Lower lobe of right lung (tissue), 2 donors: ENCODE measurements around the gene GFI1. TPM values are rescaled to one million over a fixed set of nuclear protein-coding genes. Genes with fewer than 3 reads are reported as not detected.
A peak's percentile ranks its signal among the peaks of the same experiment; 100 is the strongest.

Source experiments
- ATAC-seq, 2 donors: fragments of 200-7000 bp; cut with Tn5 transposase; one replicate each; pipeline ENCODE4 v1.9.1; 2020 to 2022; ENCODE audit warnings: mild to moderate bottlenecking in 2 of 2, moderate library complexity in 2 of 2
- DNase-seq: peaks from one replicate; pipeline ENCODE4 v3.0.0-alpha.2; 2020
- H3K27ac ChIP-seq: fragments of 200-600 bp; one replicate; pipeline ENCODE4 v1.8.0; 2022
- H3K27me3 ChIP-seq: fragments of 200-600 bp; one replicate; pipeline ENCODE4 v1.8.0; 2022; ENCODE audit warnings: low read depth
- H3K36me3 ChIP-seq: fragments of 200-600 bp; one replicate; pipeline ENCODE4 v1.8.0; 2022; ENCODE audit warnings: mild to moderate bottlenecking
- H3K4me1 ChIP-seq: fragments of 200-600 bp; one replicate; pipeline ENCODE4 v1.8.0; 2022
- H3K4me3 ChIP-seq: fragments of 200-600 bp; one replicate; pipeline ENCODE4 v1.8.0; 2022; ENCODE audit warnings: mild to moderate bottlenecking
- H3K9me3 ChIP-seq: fragments of 200-600 bp; one replicate; pipeline ENCODE4 v1.8.0; 2022
- intact Hi-C: fragments of 100-400 bp; cut with DNase I; formaldehyde crosslinking; loops from one replicate; pipeline ENCODE4 v1.11.0; 2022
- total RNA-seq: library from RNA; stranded (reverse); fragmentation: NEBNext Ultra II Directional; extraction: Animal tissue kit (Norgen Biotek cat#: 25700); gene quantifications from one replicate; pipeline ENCODE4 v1.2.1, GENCODE V29; 2021
- TF ChIP-seq, protein P1 (sequence below): fragments of 200-600 bp; IDR thresholded peaks from one replicate; pipeline ENCODE4 v1.8.0; 2022; ENCODE audit warnings: antibody characterized with exemption, mild to moderate bottlenecking
- donor health status: DM: no; HTN: yes; CAD: no; lungs with severe emphysema.

GFI1 gene
- total RNA-seq, 1 donor from 2014 or later: 3.3 TPM

DNA sequence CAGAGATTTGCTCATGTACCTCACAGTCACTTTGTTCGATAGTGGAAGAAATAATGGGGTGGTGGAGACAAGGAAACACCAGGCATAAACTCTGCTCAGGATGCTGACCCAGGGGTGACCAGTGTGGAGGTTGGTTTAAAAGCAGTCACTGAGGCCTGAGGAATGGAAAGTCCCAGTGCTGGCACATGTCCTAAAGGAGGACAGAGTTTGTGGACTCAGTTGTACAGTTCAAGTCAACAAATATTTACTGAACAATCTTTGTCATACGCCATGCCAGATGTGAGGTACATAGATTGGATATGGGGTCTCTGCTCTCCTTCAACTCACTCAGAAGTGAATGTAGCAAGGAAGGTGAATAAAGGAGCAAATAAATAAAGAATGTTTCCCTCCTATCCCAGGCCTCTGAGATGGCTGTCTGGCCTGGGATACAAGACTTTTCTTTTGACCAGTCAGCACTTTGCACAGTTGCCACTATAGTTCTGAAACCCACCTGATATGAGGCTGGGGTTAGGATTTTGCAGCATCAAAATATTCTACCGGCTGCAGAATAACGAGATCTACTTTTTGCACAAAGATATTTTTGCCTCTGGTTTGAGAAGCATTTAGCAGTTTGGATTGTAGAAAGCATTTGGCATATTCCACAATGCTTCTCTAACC is 7.9 kb upstream of the GFI1 start:
- TF ChIP-seq, protein P1, sequence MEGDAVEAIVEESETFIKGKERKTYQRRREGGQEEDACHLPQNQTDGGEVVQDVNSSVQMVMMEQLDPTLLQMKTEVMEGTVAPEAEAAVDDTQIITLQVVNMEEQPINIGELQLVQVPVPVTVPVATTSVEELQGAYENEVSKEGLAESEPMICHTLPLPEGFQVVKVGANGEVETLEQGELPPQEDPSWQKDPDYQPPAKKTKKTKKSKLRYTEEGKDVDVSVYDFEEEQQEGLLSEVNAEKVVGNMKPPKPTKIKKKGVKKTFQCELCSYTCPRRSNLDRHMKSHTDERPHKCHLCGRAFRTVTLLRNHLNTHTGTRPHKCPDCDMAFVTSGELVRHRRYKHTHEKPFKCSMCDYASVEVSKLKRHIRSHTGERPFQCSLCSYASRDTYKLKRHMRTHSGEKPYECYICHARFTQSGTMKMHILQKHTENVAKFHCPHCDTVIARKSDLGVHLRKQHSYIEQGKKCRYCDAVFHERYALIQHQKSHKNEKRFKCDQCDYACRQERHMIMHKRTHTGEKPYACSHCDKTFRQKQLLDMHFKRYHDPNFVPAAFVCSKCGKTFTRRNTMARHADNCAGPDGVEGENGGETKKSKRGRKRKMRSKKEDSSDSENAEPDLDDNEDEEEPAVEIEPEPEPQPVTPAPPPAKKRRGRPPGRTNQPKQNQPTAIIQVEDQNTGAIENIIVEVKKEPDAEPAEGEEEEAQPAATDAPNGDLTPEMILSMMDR: no peak
- Histone ChIP-seq H3K9me3 (no peaks in the 10 kb centered on the region), H3K27ac (no peak overlapping the region), H3K4me1 (no peaks in the 10 kb centered on the region), H3K4me3 (no peak overlapping the region), H3K27me3 (peaks cover under 1% of the 10 kb centered on the region), H3K36me3 (no peaks in the 10 kb centered on the region)
- ATAC-seq (no peak), DNase-seq (no peak)
- intact Hi-C loops: no loop called here

DNA sequence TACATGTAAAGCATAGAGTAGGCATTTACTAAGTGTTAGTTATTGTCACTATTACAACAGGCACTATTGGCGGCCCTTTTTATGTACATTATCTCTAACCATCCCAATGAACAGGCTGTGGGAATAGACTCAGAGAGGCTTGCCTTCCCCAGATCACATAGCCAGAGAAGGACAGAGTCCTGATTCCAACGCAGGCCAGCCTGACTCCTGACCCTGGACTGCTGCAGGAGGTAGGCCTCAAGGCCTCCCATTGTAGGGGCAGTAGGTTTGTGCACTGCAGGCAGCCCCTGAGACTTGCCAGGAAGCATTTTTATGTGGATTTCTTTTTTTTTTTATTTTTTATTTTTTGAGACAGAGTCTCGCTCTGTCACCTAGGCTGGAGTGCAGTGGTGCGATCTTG is 6.4 kb upstream of the GFI1 start:
- ATAC-seq: no peak

DNA sequence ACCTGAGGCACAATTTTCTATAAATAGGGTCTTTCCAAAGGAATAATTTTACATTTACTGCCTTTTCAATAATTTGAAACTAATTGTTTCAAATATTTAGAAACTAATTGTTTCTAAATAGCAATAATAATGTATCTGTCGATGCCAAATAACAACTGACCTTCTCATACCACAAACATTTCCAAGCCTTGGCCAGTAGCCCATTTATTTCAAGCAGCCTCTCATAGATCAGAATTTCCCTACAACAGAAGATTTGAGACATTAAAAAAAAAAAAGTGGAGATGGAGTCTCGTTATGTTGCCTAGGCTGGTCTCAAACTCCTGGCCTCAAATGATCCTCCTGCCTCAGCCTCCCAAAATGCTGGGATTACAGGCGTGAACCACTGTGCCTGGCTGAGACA is 2.1 kb upstream of the GFI1 start:
- no peak overlapping the region for H3K4me3 ChIP-seq
- intact Hi-C loops: no loop called here
- TF ChIP-seq, protein P1: no peak
- no peak for DNase-seq
- peaks cover 30% of the 10 kb centered on the region for H3K4me1 ChIP-seq
- no peak overlapping the region for H3K27ac ChIP-seq
- no peak for ATAC-seq
- H3K36me3 ChIP-seq: no peaks in the 10 kb centered on the region
- no peaks in the 10 kb centered on the region for H3K9me3 ChIP-seq
- peaks cover 51% of the 10 kb centered on the region for H3K27me3 ChIP-seq

More for the DNA sequence above, 6.4 kb upstream of the GFI1 start:
- Histone ChIP-seq H3K9me3 (no peaks in the 10 kb centered on the region), H3K4me1 (no peaks in the 10 kb centered on the region), H3K4me3 (no peak overlapping the region), H3K36me3 (no peaks in the 10 kb centered on the region), H3K27me3 (peaks cover 9% of the 10 kb centered on the region), H3K27ac (no peak overlapping the region)
- no peak for DNase-seq
- intact Hi-C loops: no loop called here
- TF ChIP-seq, protein P1: no peak

DNA sequence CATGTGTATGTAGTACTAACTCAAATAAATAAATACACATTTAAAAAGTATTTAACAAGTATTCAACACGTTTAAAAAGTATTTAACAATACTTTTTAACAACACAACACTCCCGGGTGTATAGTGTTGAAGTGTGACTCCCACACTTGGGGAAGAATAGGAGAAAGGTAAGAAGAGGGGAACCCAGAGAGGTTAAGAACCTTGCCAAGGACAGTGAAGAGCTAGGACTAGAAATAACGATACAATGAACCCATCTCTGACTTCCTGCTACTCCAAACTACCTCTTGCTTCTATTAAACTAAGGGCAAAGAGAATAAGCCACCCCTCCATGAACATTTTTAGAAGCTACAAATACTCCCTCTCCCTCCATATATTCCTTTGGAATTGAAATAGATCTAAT is 1.7 kb upstream of the GFI1 start:
- Histone ChIP-seq H3K27me3 (peaks cover 55% of the 10 kb centered on the region), H3K4me1 (peaks cover 34% of the 10 kb centered on the region), H3K9me3 (no peaks in the 10 kb centered on the region), H3K27ac (no peak overlapping the region), H3K4me3 (no peak overlapping the region), H3K36me3 (no peaks in the 10 kb centered on the region)
- intact Hi-C loops: no loop called here
- TF ChIP-seq, protein P1: no peak
- ATAC-seq: no peak
- DNase-seq: no peak

- no peaks in the 10 kb centered on the region for H3K36me3 ChIP-seq
- H3K27ac ChIP-seq: peak overlapping the region; percentile 73
- peak overlapping the region; percentile 63 for H3K4me3 ChIP-seq
- ATAC-seq (no peak), DNase-seq (no peak)
- no peaks in the 10 kb centered on the region for H3K9me3 ChIP-seq
- peaks cover 68% of the 10 kb centered on the region for H3K27me3 ChIP-seq
- intact Hi-C loops: no loop called here
- TF ChIP-seq, protein P1: no peak
- H3K4me1 ChIP-seq: peaks cover 47% of the 10 kb centered on the region
Observed at GRCh38 chr1:92487078-92487605, 417 bp upstream of the GFI1 start.
